Measurements from ENCODE around the gene FAM32A. TPM values are rescaled to one million over a fixed set of nuclear protein-coding genes. Genes with fewer than 3 reads are reported as not detected.

The FAM32A gene
- total RNA-seq, 1 donor from 2014 or later: 90.1 TPM

GRCh38 chr19:16197188-16197621, 12.0 kb downstream of the FAM32A start:
- no peak for DNase-seq (ENCODE audit: low spot score)
- peaks cover 10% of the 10 kb centered on the region for H3K27me3 Mint-ChIP-seq (ENCODE audit: unreplicated experiment)
- no peaks in the 10 kb centered on the region for H3K9me3 Mint-ChIP-seq (ENCODE audit: unreplicated experiment)
- peak overlapping the region; percentile 90 for H3K4me3 Mint-ChIP-seq (ENCODE audit: unreplicated experiment)
- peaks cover 23% of the 10 kb centered on the region for H3K36me3 Mint-ChIP-seq (ENCODE audit: low read depth, unreplicated experiment)
- H3K27ac Mint-ChIP-seq (ENCODE audit: unreplicated experiment): peak overlapping the region; percentile 89
- TF ChIP-seq CTCF (IDR thresholded peaks at IDR 0.05; ENCODE audit: unreplicated experiment): no peak
- H3K4me1 Mint-ChIP-seq (ENCODE audit: unreplicated experiment): peaks cover 8% of the 10 kb centered on the region

- H3K4me3 Mint-ChIP-seq (ENCODE audit: unreplicated experiment): peak within 1 kb of the TSS; percentile 94
These were observed 12.6 kb downstream of the FAM32A start, which contains the start of gene AP1M1 for GRCh38 chr19:16197622-16198369. AP1M1 (plus strand) TSS chr19:16197911; CDS start chr19:16198027, 116 bp downstream.

GRCh38 chr19:16198370-16198651, 13.1 kb downstream of the FAM32A start:
- Mint-ChIP-seq H3K36me3 (ENCODE audit: low read depth, unreplicated experiment) (peaks cover 33% of the 10 kb centered on the region), H3K4me3 (ENCODE audit: unreplicated experiment) (peak overlapping the region; percentile 94), H3K4me1 (ENCODE audit: unreplicated experiment) (peaks cover 8% of the 10 kb centered on the region), H3K27me3 (ENCODE audit: unreplicated experiment) (peaks cover 14% of the 10 kb centered on the region), H3K9me3 (ENCODE audit: unreplicated experiment) (no peaks in the 10 kb centered on the region), H3K27ac (ENCODE audit: unreplicated experiment) (peak overlapping the region; percentile 81)
- no peak for TF ChIP-seq CTCF (IDR thresholded peaks at IDR 0.05; ENCODE audit: unreplicated experiment)
- peak; percentile 33 for DNase-seq (ENCODE audit: low spot score)

More at GRCh38 chr19:16197622-16198369, 12.6 kb downstream of the FAM32A start, which contains the start of gene AP1M1:
- H3K36me3 Mint-ChIP-seq (ENCODE audit: low read depth, unreplicated experiment): peaks cover 28% of the 10 kb centered on the region
- TF ChIP-seq CTCF (IDR thresholded peaks at IDR 0.05; ENCODE audit: unreplicated experiment): no peak
- peak within 1 kb of the TSS; percentile 89 for H3K27ac Mint-ChIP-seq (ENCODE audit: unreplicated experiment)
- no peaks in the 10 kb centered on the region for H3K9me3 Mint-ChIP-seq (ENCODE audit: unreplicated experiment)
- peaks cover 8% of the 10 kb centered on the region for H3K4me1 Mint-ChIP-seq (ENCODE audit: unreplicated experiment)
- peak; percentile 96 for DNase-seq (ENCODE audit: low spot score)
- peaks cover 14% of the 10 kb centered on the region for H3K27me3 Mint-ChIP-seq (ENCODE audit: unreplicated experiment)

- Mint-ChIP-seq H3K27me3 (ENCODE audit: unreplicated experiment) (peaks cover 14% of the 10 kb centered on the region), H3K27ac (ENCODE audit: unreplicated experiment) (peak overlapping the region; percentile 81), H3K9me3 (ENCODE audit: unreplicated experiment) (no peaks in the 10 kb centered on the region), H3K4me1 (ENCODE audit: unreplicated experiment) (peaks cover 8% of the 10 kb centered on the region), H3K4me3 (ENCODE audit: unreplicated experiment) (peak overlapping the region; percentile 78), H3K36me3 (ENCODE audit: low read depth, unreplicated experiment) (peaks cover 37% of the 10 kb centered on the region)
- TF ChIP-seq CTCF (IDR thresholded peaks at IDR 0.05; ENCODE audit: unreplicated experiment): no peak
- no peak for DNase-seq (ENCODE audit: low spot score)
These were observed 14.2 kb downstream of the FAM32A start for GRCh38 chr19:16199275-16199932.
